DND-41 (cell line): ENCODE measurements around the gene MUCL3.

Experiments
- ATAC-seq: fragments of 200-7000 bp; cut with Tn5 transposase; 3 replicates; pipeline ENCODE4 v1.9.1; 2021; ENCODE audit warnings: low read depth; ENCODE audit not compliant: insufficient read depth
- DNase-seq: peaks from one replicate; pipeline ENCODE4 v3.0.0-alpha.2; 2020
- H2AFZ ChIP-seq: 2 replicates; pipeline ENCODE4 v1.6.0; 2012; ENCODE audit warnings: low read depth, low read length
- H3K27ac ChIP-seq: 2 replicates; pipeline ENCODE4 v1.5.1; 2012; ENCODE audit warnings: low read length, inconsistent platforms
- H3K27me3 ChIP-seq: fragments of 200-600 bp; sonication (generic); 2 replicates; pipeline ENCODE4 v1.6.0; 2012; ENCODE audit warnings: low read length, mild to moderate bottlenecking, inconsistent platforms; ENCODE audit not compliant: insufficient read depth, poor library complexity
- H3K36me3 ChIP-seq: 2 replicates; pipeline ENCODE4 v1.5.1; 2012; ENCODE audit warnings: low read length, inconsistent platforms; ENCODE audit not compliant: insufficient read depth
- H3K4me1 ChIP-seq: 2 replicates; pipeline ENCODE4 v1.5.1; 2012; ENCODE audit warnings: mild to moderate bottlenecking, low read length; ENCODE audit not compliant: insufficient read depth
- H3K4me2 ChIP-seq: 2 replicates; pipeline ENCODE4 v1.6.0; 2012; ENCODE audit warnings: mild to moderate bottlenecking, moderate library complexity, low read length, inconsistent platforms; ENCODE audit not compliant: insufficient read depth
- H3K4me3 ChIP-seq, 2 experiments: fragments of 200-600 bp in 1 of 2; shearing (Covaris generic) in 1 of 2; 2 replicates each; pipeline ENCODE4 v1.5.1; 2012 to 2016; ENCODE audit warnings: inconsistent platforms in 2 of 2, low read length in 2 of 2, mild to moderate bottlenecking in 2 of 2, low read depth in 1 of 2, moderate library complexity in 1 of 2
- H3K79me2 ChIP-seq: 2 replicates; pipeline ENCODE4 v1.6.0; 2012; ENCODE audit warnings: low read length, inconsistent platforms; ENCODE audit not compliant: insufficient read depth
- H3K9ac ChIP-seq: 2 replicates; pipeline ENCODE4 v1.6.0; 2012; ENCODE audit warnings: low read depth, mild to moderate bottlenecking, inconsistent platforms, low read length, moderate library complexity
- H3K9me3 ChIP-seq: 2 replicates; pipeline ENCODE4 v1.5.1; 2012; ENCODE audit warnings: low read length, moderate library complexity, mild to moderate bottlenecking, inconsistent platforms; ENCODE audit not compliant: insufficient read depth, severe bottlenecking
- H4K20me1 ChIP-seq: 2 replicates; pipeline ENCODE4 v1.6.0; 2012; ENCODE audit warnings: low read length; ENCODE audit not compliant: insufficient read depth
- CTCF ChIP-seq: IDR thresholded peaks from 2 replicates; pipeline ENCODE4 v1.5.1; 2012; ENCODE audit warnings: borderline replicate concordance, low read length, moderate library complexity, mild to moderate bottlenecking; ENCODE audit not compliant: poor library complexity, severe bottlenecking; ENCODE audit errors: extremely low read depth
- EZH2 ChIP-seq: IDR thresholded peaks from 3 replicates; pipeline ENCODE4 v1.6.1; 2012; ENCODE audit warnings: borderline replicate concordance, low read depth, mild to moderate bottlenecking, moderate library complexity, low read length, inconsistent platforms; ENCODE audit not compliant: severe bottlenecking

Gene MUCL3

DNA sequence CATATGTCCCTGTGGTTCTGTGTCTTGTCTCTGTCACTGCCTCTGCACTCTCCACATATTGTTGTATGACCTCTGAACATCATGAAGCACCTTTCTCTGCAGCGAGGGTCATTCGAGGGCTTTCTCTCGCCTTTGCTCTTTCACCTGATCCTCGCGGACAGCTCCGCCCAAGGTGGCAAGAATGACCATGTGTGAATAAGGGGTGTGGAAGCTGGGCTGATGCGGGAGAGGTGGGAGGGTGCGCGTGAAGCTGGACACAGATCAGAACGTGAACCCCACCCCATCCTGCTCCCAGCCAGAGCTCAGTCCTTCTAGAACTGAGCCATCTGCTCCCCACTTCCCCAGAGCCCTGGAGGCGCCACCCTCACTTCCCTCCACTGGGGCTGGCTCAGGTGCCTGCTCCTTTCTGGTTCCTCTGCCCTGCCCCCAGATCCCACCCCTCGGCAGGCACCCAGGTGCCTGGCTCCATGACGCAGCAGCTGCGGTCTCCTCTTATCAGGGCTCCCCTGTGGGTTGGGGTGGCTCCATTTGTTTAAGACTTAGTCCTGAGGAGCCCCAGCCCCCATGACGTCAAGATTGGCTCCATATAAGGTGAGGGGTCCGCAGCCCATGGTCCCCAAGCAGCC, at the start of gene MUCL3:
TSS of gene MUCL3 (plus strand) at position 613 of the 626 bp plus-strand sequence. CDS start 27 bp downstream, outside the sequence.
- no peak for ATAC-seq
- Histone ChIP-seq H3K36me3 (no peaks in the 10 kb centered on the region), H3K79me2 (no peaks in the 10 kb centered on the region), H3K4me1 (no peaks in the 10 kb centered on the region), H3K4me3 (no peak within 1 kb of the TSS), H3K27me3 (peaks cover 10% of the 10 kb centered on the region), H3K4me2 (no peak within 1 kb of the TSS), H4K20me1 (no peaks in the 10 kb centered on the region), H2AFZ (no peak within 1 kb of the TSS), H3K9me3 (peaks cover 3% of the 10 kb centered on the region), H3K27ac (no peak within 1 kb of the TSS), H3K9ac (no peak within 1 kb of the TSS)
- TF ChIP-seq EZH2 (no peak), CTCF (no peak)
- DNase-seq, result no peak

GRCh38 chr6:30891450-30891723, 49.4 kb upstream of the MUCL3 start:
- DNase-seq, result no peak
- peaks cover 63% of the 10 kb centered on the region for H3K36me3 ChIP-seq
- no peak overlapping the region for H2AFZ ChIP-seq
- peaks cover 11% of the 10 kb centered on the region for H3K4me1 ChIP-seq
- H3K79me2 ChIP-seq, result peaks cover 18% of the 10 kb centered on the region
- no peaks in the 10 kb centered on the region for H3K9me3 ChIP-seq
- no peak overlapping the region for H3K27ac ChIP-seq
- ATAC-seq, result no peak
- peaks cover 5% of the 10 kb centered on the region; the same call in 1 of the 2 replicates for H4K20me1 ChIP-seq
- H3K4me2 ChIP-seq, result no peak overlapping the region
- TF ChIP-seq EZH2 (no peak), CTCF (no peak)
- H3K9ac ChIP-seq, result no peak overlapping the region
- no peak overlapping the region for H3K4me3 ChIP-seq
- no peaks in the 10 kb centered on the region for H3K27me3 ChIP-seq

GRCh38 chr6:30891816-30892538, 48.8 kb upstream of the MUCL3 start:
- Histone ChIP-seq H3K4me3 (no peak overlapping the region), H3K9ac (no peak overlapping the region), H3K9me3 (no peaks in the 10 kb centered on the region), H3K4me1 (0 out of 2 replicates have a peak, but pooled peaks cover 5% of the 10 kb centered on the region), H2AFZ (no peak overlapping the region), H3K27me3 (no peaks in the 10 kb centered on the region), H3K27ac (no peak overlapping the region), H3K36me3 (peaks cover 68% of the 10 kb centered on the region), H3K79me2 (peaks cover 12% of the 10 kb centered on the region), H4K20me1 (peaks cover 5% of the 10 kb centered on the region; the same call in 1 of the 2 replicates), H3K4me2 (no peak overlapping the region)
- ATAC-seq, result no peak
- DNase-seq, result no peak
- TF ChIP-seq CTCF (no peak), EZH2 (no peak)
